GM21576 (cell line): ENCODE results near the gene ZNF239.
"Not testable (repeated sequence)": the region's sequence is repeated elsewhere in the genome, so short reads cannot be mapped to it uniquely, and the experiment has no call there.

ENCODE experiments used
- ATAC-seq: cut with Tn5 transposase; IDR thresholded peaks from one replicate; pipeline ENCODE4 v1.9.1; 2021; ENCODE audit warnings: mild to moderate bottlenecking, moderate library complexity; ENCODE audit not compliant: unreplicated experiment

ZNF239 gene

DNA sequence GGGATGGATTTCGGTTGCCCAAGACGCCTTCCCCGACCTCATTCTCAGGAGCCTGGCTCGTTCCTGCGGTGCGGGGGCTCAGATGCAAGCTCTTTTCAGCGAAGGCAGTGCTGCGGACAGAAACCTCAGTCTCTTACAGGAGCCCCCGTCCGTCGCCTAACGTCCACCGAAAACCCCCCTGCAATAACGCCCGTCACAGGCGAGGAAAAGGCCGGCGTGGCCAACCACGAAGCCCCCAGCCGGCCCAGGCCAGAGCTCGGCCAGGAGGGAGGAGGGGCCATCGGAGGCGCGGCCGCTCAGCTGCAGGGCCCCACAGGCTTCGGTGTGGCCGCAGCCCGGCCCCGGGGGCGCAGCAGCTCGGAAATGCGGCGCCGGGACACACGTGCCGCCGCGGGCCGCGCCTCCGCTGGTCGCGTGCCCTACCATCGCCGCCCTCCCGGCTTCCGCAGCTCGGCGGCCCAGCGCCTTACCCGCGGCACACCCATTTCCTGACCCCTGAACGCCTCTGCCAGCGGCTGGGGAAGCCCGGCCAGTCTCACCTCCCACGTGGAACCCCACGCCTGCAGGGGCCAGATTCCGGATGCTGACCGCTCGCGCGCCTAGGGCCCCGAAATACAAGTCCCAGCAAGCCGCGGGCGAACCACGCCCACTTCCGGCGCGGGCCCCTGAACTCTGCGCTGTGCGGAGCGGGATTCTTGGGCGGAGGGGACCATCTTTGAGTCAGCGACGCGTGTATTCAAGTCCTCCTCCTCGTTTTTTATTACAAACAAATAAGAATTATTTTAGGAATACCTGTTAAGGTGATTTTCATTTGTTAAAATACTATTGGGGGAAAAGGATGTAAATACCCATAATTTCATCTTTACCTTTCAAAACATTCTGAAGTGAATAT is at the start of gene ZNF239:
TSS of gene ZNF239 (minus strand) at position 616 of the 892 bp plus-strand sequence. CDS start 16,537 bp downstream, outside the sequence.
- peak; percentile 97 for ATAC-seq

DNA sequence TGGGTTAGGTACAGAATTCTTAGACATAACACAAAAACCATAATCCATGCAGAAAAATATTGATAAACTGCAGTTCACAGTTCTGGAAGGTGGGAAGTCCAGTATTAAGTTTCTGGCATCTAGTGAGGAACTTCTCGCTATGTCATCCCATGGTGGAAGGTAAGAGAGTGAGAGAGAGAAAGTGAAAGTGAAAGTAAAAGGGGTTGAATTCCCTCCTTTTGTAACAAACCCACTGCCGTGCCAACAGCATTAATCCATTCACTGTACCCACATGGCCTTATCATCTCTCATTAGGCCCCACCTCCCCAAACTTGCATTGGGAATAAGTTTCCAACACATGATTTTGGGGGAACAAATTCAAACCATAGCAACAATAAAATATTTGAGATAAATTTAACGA is 48.9 kb upstream of the ZNF239 start:
- no peak for ATAC-seq

DNA sequence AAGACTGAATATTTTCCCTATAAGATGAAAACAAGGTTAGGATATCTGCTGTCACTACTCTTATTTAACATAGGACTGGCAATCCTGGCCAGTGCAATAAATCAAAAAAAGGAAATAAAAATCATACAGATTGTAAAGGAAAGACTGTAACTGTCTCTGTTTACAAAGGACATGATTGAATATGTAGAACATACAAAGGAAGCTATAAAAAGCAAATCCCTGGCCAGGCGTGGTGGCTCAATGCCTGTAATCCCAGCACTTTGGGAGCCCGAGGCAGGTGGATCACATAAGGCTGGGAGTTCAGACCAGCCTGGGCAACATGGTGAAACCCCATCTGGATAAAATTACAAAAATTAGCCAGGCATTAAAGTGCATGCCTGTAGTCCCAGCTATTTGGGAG is 47.6 kb upstream of the ZNF239 start:
- no peak for ATAC-seq

DNA sequence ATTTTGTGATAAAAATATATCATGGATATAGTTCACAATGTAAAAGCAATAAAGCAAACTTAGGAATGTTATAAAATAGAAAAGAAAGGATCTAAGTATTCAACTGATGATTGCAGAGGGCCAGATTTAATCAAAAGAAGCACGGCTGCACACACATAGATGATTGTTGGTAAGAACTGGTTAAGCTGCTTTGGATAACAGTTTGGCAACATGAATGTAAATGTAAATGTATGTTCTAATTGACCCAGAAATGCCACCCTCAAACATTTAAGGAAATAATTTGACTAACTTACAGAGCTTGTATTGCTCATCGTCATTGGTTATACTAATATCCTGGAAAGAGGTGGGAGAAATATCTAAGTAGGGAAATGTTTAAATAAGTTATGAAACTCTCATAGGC is 45.0 kb upstream of the ZNF239 start:
- no peak for ATAC-seq

DNA sequence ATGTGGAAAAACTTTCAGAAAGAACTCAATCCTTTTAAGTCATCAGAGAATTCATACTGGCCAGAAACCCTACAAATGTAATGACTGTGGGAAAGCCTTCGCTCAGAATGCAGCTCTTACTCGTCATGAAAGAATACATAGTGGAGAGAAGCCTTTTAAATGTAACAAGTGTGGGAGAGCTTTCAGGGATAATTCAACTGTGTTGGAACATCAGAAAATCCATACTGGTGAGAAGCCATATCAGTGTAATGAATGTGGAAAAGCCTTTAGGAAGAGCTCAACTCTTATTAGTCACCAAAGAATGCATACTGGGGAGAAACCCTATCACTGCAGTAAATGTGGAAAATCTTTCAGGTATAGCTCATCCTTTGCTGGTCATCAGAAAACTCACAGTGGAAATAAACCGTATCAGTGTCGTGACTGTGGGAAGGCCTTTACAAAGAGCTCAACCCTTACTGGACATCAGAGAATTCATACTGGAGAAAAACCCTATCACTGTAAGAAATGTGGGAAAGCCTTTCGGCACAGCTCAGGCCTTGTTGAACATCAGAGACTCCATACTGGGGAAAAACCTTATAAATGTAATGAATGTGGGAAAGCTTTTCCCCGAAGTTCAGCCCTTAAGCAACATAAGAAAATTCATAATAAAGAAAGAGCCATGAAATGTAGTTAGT is 42.4 kb upstream of the ZNF239 start:
- no peak for ATAC-seq

- no peak for ATAC-seq
These were observed 36.2 kb upstream of the ZNF239 start for GRCh38 chr10:43610636-43611035.

GRCh38 chr10:43607199-43607573 is 32.8 kb upstream of the ZNF239 start:
- ATAC-seq: no peak

DNA sequence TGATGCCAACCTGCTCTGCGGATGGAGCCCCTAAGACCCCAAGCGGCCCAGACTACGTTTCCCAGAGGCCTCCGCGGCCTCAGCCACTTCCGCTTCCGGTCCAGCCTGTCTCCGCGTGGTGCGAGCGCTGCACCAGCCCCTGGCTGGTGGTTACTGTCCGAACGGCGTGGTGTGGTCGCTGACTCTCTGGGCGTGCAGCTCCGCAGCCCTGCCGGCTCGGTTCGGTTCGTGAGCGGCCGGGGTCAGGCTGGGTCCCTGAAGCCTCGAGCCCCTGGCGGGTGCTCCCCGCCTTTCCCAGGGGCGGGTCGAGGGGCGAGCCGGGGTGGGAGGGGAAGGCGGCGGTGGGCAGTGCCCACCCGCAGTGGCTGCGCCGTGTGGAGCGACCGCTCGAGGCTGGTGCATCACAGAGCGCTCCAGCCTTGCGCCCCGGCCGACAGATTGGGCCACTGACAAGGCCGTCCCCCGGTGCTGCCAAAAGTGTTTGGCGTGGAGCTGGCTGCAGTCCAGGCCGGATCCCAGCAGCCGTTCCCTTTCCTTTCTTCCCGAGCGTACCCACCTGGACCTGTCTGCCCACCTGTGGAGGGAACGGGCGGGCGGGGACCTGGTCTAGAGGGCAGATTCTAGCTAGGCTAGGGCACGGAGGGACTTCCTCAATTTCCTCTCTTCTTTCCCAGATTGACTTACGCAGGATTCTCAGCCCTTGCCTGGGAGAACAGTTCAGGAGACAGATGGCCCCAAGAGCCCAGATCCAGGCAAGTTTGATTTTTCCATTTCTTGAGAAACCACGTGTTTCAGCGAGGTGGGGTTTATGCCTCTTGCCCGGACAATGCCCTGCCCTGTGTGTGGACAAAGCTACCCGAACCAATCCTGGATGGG is 32.1 kb upstream of the ZNF239 start, which contains the start of gene ZNF485:
TSS of gene ZNF485 (plus strand) at position 116 of the 876 bp plus-strand sequence. CDS start at position 729, 613 bp downstream.
- ATAC-seq: peak; percentile 99

- no peak for ATAC-seq
These were observed 31.5 kb upstream of the ZNF239 start for GRCh38 chr10:43605850-43606322.

GRCh38 chr10:43601576-43601975 is 27.2 kb upstream of the ZNF239 start:
- not testable (repeated sequence) for ATAC-seq

GRCh38 chr10:43599333-43599732 is 24.9 kb upstream of the ZNF239 start:
- no peak for ATAC-seq

- ATAC-seq: no peak
These were observed 24.0 kb upstream of the ZNF239 start for GRCh38 chr10:43598446-43598845.

DNA sequence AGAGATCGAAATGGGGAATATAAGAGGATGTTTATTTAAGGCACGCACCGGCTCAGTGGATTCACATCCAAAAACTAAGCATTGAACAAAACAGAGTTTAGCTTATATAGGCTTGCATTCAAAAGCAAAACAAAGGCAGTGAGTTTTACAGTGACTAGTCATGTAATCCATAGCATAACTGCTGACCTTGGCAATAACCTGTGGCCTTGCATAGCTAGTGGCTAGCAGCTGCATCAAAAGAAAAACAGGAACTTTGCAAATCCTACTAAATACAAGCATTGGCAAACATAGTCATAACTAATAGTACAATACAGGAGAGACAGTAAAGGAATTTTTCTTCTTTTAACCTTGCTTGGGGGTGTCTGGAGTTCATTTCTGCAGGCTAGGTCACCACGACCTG is 22.1 kb upstream of the ZNF239 start:
- no peak for ATAC-seq

GRCh38 chr10:43595739-43596298 is 21.4 kb upstream of the ZNF239 start:
- ATAC-seq: peak; percentile 51

DNA sequence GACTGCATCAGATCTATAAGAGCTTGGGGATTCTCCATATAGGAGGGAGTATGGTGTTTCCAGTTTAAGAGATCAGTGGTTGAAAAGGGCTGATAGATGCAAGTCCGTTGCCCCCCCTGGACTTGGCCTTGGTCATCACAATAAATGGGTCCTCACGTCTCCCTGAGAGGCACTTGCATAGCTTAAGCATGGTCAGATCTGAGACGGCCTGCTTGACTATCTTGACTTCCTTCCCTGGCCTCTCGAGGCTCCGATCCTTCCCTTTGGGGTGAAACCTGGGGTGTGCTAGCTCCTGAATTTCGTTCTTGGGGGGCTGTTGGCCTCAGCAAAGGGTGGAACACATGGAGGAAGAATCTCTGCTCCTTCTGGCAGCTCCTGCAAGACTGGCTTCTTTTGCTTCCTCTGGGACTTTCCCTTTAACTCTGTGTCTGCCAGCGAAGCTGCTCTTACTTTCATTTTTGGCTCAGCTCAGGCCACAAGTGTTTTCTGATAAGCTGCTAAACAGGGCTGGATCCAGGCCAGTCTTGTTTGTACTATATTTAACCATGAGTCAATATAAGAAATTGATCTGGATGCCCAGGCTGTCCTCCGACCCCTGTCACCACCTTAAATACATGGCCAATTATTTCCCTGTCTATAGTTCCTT is 20.7 kb upstream of the ZNF239 start:
- ATAC-seq: peak; percentile 92

GRCh38 chr10:43591303-43591904 is 17.0 kb upstream of the ZNF239 start:
- no peak for ATAC-seq

DNA sequence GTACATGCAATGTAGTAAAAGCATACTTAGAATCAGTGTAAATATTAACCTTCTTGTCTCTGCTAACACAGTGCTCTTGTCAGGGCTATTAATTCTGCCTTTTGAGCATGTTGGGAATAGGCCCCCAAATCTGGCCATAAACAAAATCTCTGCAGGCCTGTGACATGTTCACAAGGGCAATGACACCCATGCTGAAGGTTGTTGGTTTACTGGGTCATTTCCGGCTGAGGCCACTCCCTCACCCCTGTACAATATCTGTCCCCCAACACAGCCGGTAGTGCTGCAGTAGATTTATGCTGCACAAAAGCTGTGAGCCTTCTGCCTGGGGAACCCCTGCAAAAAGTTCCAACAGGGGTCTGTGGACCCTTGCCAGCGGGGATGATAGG is 12.3 kb upstream of the ZNF239 start:
- ATAC-seq: not testable (repeated sequence)

DNA sequence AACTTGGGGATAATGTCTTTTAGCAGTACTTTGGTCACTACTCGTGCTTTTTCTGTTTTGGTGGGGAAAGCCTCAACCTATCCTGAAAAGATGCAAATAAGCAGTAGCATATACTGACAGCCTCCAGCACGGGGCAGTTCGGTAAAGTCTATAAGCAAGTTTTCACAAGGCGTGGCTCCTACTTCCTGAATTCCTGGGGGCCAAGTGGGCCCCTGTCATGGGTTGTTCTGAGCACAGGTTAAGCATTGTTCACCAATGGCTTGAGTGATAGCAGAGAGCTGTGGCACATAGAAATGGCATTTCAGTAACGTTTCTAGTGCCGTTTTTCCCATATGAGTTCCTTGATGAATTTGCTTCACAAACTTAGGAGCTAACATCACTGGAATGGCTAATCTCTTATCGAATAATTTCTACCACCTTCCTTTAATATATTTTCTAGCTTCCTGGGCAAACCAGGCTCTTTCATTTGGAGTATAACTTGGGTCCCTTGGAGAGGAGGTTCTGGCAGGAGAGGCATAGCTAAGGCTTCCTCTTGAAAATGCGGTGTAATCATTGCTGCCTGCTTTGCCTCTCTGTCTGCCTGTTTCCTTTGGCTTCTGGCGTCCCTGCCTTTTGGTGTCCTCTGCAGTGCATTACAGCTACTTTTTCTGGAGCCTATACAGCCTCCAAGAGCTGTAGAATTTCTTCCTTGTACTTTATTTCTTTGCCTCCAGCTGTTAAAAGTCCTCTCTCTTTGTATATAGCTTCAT is 11.7 kb upstream of the ZNF239 start:
- no peak for ATAC-seq

DNA sequence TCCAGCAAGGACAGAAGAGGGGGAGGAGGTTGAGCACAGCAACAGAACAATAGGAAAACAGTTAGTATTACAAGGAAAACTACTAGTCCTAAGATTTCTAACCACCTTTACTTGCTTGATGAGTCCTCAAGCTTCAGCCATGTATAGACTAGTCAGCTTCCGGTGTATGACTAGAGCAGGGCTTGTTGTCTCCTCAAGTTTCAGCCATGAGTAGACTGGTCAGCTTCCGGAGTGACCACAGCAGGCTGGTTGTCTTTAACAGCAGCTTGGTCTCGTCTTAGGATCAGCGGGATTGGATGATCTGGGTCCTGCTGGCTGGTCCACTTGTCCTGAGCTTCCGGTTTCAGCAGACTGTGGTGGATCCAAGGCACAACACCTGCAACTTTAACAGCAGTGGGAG is 10.6 kb upstream of the ZNF239 start:
- ATAC-seq: no peak
